Islet of Langerhans (tissue), 1 donor: ENCODE measurements around the gene SLC39A7.

Source experiments
- FAIRE-seq: peaks from one replicate; lab custom pipeline; 2011; peaks lifted over from hg19 to GRCh38; lab: Jason Lieb, UNC

SLC39A7 gene, protein sequence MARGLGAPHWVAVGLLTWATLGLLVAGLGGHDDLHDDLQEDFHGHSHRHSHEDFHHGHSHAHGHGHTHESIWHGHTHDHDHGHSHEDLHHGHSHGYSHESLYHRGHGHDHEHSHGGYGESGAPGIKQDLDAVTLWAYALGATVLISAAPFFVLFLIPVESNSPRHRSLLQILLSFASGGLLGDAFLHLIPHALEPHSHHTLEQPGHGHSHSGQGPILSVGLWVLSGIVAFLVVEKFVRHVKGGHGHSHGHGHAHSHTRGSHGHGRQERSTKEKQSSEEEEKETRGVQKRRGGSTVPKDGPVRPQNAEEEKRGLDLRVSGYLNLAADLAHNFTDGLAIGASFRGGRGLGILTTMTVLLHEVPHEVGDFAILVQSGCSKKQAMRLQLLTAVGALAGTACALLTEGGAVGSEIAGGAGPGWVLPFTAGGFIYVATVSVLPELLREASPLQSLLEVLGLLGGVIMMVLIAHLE

DNA sequence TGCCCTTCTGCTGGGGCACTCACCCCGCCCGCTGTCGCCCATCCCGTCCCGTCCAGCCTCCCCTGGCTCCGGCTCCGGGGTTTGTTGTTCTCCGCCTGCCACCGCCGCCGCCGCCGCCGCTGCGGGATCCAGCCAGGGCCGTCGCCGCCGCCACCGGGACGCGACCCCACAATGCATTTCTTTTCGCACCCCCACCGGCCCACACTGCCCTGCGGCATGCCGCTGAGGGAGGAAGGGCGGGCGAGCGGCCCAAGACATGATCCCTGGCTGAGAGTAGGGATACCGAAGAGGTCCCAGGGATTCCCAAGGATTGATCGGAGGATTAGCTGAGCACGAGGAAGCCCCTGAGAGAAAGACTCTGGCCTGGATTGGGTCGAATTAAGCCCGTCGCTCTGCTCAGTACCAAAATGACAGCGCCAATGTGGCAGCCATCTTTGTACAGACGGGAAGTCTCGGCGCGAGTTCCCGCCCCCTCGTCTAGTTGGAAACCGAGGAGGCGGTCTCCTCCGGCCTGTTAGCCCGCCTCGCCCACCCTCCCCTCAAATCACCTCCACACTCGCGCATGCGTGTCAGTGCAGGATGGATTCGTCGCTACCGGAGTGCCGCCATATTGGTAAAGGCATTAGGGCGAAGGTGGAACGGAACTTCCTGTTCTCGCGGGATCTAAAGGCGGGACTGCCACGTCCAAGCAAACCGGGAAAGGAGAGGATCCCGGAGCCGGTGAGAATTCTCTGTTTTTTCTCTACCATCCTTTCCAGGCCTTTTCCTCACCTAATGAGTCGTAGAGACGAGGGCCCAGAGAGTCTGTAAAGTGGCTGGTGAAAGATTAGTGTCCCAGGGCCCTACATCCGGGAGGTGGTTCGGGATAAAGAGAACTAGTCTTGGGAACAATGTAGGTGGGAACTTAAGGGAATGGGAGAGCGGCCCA lies at the start of gene SLC39A7, which contains the start of gene RXRB:
SLC39A7 (plus strand) TSS at position 649 of the 928 bp plus-strand sequence. CDS start 379 bp downstream, outside the sequence.
RXRB (minus strand) TSS at position 447 of the 928 bp plus-strand sequence; CDS start at position 258, 189 bp downstream.
- no peak for FAIRE-seq

DNA sequence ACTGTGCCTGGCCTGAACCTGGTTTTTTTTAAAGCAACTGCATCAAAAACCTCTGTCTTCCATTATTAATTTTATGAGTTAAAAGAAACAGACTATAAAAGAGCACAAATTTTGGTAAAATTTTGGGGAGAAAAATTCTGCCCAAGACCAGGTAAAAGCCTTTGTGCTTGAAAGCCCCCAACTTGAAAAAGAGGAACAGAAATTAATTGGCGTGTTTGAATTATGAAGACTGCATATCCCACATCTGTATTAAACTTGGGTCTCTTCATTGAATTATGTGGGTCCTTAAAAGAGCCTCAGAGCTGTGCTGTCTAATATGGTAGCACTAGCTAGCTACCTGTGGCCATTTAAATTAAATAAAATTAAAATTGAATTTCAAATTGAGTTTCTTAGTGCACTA lies 49.6 kb upstream of the SLC39A7 start:
- no peak for FAIRE-seq

DNA sequence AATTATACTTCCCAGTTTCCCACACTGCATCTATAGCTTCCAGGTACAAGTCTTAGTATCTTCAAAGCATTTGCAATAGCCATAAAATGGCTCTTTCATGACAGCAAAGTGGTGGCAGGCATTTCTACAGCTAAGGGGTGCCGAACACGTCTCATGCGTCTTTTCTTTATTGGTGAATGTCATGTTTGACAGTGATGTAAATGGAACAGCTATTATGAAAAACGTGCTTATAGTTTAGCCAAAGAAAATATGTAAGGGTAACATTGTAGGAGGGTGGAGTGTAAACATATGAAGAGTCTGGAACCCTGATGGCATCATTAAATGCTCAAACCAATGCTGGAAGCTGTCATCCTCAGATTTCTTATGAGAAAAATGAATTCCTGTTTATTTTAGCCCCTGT lies 46.3 kb upstream of the SLC39A7 start:
- FAIRE-seq: no peak

DNA sequence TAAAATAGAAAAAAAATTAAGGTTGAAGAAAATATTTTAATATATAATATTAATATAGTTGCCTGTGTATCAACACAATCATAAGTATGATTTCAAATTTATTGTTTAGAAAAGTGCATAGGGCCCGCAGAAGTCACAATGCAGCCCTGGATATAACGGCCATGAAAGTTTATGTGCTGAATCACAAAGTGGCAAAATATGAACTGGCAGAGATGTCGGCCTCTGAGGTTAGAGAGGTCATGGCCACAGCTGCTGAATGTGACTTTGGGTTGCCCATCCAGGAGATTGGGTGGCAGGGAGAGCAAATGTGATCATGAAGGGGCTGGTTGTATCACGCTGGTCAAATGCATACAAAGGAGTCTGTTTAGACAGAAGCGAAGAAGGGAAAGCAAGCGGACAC lies 44.1 kb upstream of the SLC39A7 start:
- no peak for FAIRE-seq

DNA sequence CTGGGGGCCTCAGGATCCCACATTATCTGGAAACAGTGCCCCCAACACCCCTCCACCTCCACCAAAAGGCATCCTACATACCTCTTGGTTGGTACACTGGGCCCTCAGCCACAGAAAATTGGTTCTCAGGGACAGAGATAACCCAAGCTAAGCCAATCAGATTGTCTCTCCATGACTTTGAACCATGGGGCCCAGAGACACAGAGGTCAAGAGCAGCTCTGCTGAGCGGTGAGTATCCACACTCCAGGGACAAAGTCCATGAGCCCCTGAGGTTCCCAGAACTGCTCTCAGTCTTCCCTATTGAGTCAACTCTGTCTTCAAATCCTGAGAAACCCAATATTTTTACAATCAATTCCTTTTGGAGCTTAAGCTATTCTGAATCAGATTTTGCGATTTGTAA lies 43.7 kb upstream of the SLC39A7 start:
- FAIRE-seq: no peak

DNA sequence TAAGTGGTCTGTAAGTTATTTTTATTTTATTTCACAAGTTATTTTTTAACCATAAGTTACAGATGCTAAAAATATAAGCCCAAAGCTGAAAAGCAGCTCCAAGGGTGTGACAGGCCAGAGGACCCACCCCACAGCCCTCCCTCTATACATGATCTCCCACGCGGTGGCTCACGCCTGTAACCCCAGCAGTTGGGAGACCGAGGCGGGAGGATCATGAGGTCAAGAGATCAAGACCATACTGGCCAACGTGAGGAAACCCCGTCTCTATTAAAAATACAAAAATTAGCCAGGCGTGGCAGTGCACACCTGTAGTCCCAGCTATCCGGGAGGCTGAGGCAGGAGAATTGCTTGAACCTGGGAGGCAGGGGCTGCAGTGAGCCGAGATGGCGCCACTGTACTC lies 40.6 kb upstream of the SLC39A7 start:
- FAIRE-seq: no peak

DNA sequence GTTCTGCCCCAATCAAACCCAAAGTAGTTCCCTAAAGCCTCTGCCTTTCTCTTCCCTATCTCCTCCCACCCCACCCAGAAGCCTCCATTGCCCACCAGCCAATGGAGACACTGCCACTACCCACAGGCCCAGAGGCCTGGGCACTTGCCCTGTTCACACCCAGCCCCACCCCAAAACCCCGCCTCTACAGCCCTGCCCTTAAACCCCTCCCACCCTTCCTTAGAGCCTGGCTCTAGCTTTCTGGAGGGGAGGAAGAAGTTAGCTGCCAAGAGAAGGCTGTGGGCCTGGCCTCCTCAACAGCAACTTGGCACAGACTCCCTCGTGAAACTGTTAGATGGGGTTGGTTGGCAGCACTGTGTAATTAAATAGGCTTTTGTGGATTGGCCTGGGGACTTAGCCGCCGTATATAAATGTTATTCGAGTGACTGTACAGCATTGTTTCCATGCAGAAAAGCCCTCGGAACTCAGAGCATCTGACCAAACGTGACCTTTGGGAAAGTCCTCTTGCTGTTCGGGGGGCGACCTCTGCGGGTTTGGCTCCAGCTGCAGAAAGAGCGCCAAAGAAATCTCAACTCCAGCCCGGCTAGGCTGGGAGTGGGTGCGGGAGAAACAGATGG lies 39.8 kb upstream of the SLC39A7 start:
- FAIRE-seq: no peak

DNA sequence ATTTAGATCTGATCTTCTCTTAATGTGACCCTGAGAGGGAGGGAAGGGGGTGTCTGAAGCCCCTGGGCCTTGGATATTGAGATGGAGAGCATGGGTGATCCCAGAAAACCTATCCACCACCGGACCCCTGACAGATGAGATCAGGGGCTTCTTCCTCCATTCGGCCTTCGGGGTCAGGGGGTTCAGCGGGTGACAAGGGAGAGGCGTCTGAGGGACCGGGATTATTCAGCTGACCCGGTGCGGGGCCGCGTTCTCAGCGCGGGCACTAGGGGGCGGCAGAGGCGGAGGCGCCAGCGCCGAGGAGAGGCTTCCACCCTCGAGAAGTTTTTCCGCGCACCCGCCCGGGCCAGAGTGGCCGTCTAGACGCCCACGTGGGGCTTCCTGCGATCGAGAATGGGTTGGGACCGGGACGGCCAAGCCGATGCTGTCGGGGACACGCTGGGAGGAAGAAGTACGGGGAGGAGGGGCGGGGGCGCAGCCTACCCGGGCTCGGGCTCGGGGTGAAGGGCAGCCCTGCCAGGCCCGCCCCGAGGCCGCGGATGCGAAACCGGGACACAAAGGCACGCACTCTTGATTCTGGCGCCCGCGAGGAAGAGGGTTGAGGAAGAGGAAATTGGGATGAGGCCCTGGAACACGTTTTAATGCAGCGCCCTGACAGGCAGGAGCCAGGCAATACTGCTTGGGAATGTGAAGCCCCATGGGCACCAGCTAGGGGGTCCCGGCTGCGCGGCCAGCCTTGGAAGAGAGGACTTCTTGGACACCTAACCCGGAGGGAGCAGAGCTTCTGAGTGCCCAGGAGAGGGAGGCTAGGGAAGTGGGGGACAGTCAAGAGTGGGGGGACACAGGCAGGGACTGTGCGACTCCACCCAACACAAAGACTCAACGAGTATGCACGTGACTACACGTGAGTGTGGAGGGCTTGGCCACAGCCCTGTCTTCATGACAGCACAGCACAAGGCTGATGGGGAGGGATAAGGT lies 39.0 kb upstream of the SLC39A7 start:
- no peak for FAIRE-seq

DNA sequence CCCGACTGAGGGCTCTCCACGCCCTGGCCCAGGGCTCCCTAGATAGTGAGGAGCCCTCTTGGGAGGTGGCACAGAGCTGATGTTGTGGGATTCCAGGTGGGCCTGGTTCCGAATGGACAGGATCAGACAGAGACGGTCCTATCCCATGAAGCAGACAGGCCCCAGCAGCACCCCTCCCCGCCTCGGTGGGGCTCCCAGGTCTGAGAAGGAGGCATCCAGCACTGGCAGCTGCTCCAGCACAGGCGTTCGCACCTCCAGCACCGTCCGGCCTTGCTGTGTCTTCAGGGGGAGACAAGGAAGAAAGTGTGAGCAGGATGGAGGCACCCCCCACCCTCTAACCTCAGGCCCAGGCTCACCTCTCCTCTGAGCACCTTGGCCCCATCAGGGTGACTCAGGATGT lies 37.1 kb upstream of the SLC39A7 start:
- FAIRE-seq: no peak

DNA sequence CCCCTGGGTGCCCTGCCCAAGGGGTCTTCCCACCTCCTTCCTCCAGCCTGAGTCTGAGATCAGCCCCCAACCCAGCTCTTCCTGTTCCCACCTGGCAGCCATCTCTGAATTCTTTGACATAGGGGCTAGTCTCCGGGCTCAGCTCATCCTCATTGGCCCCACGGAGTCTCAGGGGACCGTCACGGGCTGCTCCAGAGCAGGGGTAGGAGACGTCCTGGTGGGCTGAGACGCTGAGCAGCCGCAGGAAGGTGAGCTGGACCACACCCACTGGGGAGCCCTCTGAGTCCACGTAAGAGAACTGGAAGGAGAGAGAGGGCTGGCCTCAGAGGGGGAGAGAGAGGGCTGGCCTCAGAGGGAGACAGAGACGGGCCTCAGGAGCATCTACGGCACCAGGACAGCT lies 36.5 kb upstream of the SLC39A7 start:
- FAIRE-seq: no peak

DNA sequence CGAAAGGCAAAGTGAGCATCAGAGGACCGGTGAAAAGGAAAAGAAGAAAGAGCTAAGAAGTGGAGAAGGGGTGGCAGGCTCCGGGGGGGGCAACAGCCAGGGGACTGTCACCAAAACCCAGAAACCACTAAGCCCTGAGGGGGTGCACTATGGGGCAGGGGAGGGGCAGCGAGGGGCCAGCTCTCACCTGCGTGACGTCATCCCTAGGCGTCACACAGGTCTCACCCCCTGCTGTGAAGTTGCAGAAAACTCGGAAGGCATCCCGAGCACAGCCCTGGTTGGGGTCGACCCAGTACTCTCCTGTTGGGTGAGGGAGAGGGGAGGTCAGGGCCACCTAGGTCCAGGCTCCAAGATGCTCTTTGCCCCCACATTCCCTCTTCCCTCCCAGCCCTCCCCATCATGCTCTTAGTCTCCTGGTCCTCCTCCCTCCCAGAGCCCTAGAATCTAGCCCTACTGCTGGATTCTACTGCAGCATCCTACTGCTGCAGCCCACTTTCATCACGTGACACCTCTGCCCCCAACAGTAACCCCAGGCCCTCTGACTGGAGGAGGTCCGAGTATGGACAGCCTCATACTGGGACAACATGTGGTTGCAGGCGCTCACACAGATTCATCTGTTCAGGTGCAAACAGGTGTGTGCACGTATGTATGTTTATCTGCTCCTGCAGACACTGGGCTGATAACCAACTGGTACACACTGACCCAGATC lies 35.8 kb upstream of the SLC39A7 start:
- no peak for FAIRE-seq

DNA sequence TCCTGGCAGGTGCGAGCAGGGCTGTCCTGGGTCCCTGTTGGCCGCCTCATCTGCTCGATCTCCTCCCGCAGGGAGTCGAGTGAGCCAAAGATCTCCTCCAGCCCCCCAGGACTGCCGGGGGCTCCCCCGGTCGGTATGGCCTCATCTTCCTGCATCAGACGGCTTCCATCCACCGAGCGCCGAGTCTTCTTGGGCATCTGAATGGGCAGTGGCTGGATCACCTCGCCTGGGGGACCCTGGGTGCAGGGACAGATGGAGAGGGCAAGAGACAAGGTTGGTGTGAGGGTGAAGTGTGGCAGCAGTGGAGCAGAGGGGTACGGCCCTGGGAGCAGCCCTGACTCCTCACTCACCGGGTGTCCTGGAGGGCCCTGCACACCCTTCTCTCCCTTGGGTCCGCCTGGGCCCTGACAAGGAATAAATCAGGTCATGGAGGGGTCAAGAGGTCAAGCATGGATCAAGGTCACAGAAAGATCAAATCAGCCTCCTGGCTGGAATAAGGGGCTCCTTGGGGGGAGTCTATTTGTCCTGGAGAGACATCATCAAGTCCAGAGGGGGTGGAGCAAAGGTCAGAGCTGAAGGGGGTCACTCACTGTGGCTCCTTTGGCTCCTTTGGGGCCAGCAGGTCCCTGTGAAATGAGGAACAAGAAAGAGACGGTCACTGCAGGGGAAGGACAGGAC lies 34.9 kb upstream of the SLC39A7 start:
- no peak for FAIRE-seq

DNA sequence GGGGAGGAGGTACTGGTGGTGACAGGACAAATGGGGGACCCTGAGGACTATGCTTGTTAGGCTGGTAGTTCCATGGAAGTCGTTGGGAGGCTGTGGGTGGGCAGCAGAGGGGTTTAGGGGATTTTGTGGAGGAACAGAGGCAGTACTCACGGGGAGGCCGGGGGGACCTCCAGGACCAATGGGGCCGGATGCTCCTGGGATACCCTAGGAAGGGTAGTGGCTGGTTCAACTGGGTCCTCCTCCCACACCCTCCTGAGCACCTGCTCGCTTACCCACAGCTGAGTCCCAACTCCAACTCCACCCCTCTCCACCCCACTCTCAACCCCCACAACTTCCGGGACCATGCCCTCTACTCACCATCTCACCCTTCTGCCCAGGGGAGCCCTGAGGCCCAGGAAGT lies 34.3 kb upstream of the SLC39A7 start:
- FAIRE-seq: no peak

DNA sequence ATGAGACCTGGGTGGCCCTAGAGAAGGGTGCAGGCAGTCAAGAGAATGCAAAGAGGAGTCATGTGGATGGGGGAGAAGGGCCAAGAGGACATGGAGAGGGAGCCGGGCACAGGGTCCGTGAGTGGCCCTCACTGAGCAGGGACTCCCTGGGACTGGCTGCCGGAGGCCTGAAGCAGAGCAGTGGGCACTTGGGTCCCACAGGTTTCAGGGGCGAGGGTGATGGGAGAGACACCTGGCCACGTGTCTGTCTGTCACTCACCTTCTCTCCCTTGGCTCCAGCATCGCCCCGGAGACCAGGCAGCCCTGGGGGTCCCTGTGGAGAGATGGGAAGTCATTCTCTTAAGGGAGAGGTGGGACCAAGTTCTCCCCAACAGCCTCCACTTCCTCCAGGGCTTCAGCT lies 33.9 kb upstream of the SLC39A7 start:
- FAIRE-seq: no peak

DNA sequence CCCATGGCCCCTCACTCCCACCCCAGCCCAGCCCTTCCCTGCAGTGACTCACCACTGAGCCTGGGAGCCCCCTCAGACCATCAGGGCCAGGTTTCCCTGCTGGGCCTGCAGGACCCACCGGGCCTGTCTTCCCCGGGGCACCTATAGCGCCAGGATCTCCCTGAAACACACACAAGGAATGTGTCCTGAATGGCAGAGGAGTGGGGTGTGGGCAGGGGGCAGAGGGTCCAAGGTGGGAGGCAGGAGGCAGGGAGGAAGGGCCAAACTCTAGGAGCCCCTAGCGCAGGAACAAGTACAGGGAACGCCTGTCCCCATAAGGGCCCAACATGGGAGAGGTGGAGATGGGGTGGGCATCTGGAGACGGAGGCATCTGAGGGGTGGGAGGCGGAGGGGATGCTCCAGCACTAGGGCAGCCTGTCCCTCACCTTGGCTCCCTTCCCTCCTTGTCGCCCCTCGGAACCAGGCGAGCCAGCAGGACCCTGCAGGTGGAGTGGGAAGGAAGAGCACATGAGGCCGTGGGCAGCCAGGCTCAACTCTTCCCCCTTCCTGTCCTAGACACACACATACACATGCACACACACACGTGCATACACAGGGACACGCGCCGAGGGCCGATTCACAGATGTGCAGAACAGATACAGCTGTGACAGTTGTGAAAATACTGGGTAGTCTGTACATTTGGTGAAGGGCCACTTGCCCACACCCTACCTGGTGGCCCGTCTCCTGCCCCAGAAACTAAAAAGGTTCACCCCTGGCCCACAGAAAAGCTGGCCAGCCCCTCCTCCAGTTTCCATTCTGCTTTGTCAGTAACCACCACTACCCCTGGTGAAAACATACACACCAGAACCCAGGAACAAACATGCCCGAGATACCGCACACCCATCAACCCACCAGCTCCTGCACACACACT lies 33.0 kb upstream of the SLC39A7 start:
- no peak for FAIRE-seq

DNA sequence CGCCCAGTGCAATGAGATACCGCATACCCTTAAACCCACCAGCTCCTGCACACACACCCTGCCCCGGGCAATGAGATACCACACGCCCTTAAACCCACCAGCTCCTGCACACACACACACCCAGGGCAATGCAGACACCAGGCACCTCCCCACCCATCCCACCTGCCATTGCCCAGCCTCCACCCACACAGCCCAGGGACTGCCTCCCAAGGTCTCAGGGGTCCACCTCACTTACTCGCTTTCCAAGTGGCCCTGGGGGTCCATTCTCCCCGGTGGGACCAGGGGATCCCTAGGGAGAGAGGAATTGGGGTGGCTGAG lies 32.4 kb upstream of the SLC39A7 start:
- FAIRE-seq: no peak

DNA sequence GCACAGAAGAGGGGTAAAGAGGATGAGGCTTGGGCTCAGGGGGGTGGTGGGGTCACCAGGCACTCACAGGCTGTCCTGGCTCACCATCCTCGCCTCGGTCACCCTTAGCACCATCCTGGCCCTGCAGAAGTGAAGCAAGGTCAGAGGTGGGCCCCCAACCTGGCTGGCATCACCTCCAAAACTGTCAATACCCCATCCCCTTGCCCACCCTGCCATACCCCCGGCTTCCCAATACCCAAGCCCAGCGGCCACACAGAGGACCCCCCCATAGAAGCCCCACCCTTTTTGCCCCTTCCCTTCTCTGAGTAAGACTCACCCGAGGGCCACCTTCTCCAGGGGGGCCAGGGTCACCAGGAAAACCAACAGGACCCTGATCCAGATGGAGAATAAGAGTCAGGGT lies 32.0 kb upstream of the SLC39A7 start:
- FAIRE-seq: no peak

DNA sequence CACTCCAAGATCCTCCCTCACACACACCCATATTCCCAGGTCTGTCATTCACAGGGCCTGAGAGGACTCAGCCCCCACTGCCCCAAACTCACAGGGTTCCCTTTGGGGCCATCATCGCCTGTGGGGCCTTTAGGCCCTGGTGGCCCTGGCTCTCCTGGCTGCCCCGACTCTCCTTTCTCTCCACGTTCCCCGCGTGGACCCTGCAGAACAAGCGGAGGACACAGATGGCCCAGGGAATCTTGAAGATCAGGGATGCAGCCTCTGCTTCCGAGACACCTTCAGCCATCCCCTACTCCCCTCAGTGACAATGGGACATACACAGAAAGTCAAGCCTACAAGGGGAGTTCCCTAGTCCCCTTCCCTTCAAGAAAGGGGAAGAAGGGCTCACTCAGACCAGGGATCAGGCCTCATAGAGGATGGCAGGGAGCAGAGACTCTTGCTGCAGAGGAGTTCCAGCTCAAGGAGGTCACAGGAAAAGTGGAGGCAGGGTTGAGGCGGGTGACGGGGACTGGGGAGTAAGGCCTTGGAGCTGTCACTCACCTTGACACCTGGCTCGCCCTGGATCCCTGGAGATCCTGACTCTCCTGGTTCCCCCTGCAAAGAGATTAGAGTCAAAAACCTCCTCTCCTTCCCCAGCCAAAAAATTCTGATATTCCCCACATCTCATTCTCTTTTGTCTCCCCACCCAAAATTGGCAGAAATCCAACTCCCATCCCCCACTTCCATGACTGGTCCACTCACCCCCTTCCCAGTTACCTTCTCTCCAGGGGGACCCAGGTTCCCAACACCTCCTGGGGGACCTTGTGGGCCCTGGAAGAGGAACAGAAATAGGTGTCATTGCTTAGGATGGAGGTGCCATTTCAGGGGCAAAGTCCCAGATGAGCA lies 31.1 kb upstream of the SLC39A7 start:
- no peak for FAIRE-seq
